CD8-positive, alpha-beta memory T cell (primary cell): ENCODE measurements around the gene SOX30. TPM values are rescaled to one million over a fixed set of nuclear protein-coding genes. Genes with fewer than 3 reads are reported as not detected.
A peak's percentile ranks its signal among the peaks of the same experiment; 100 is the strongest.
"Not testable (repeated sequence)": the region's sequence is repeated elsewhere in the genome, so short reads cannot be mapped to it uniquely, and the experiment has no call there.

Experiments
- CTCF ChIA-PET: fragments of 350-600 bp; sonication (Branson Sonifier 250); formaldehyde crosslinking; loops from one replicate; lab custom pipeline; 2021; ENCODE audit warnings: antibody characterized with exemption; lab: Charles Lee
- POLR2A ChIA-PET: fragments of 350-600 bp; sonication (Branson Sonifier 250); formaldehyde crosslinking; loops from one replicate; lab custom pipeline; 2021; ENCODE audit warnings: antibody characterized with exemption; lab: Charles Lee
- DNase-seq, 5 donors: peaks; one replicate each; pipeline versions ENCODE4 v3.0.0 to v3.0.0-alpha.2; 2020 to 2022; ENCODE audit warnings: mixed read lengths in 1 of 5
- H3K27ac ChIP-seq: one replicate; pipeline ENCODE4 v1.7.0; 2013; ENCODE audit warnings: low read depth, mild to moderate bottlenecking, low read length, moderate library complexity
- H3K27me3 ChIP-seq: 2 replicates; pipeline ENCODE4 v1.7.0; 2013; ENCODE audit warnings: low read length, mild to moderate bottlenecking; ENCODE audit not compliant: insufficient read depth, poor library complexity, severe bottlenecking
- H3K36me3 ChIP-seq: 2 replicates; pipeline ENCODE4 v1.7.0; 2013; ENCODE audit warnings: mild to moderate bottlenecking, low read length, moderate library complexity; ENCODE audit not compliant: insufficient read depth
- H3K4me1 ChIP-seq: 2 replicates; pipeline ENCODE4 v1.7.0; 2013; ENCODE audit warnings: mild to moderate bottlenecking, low read length, moderate library complexity; ENCODE audit not compliant: insufficient read depth
- H3K4me3 ChIP-seq: 2 replicates; pipeline ENCODE4 v1.7.0; 2013; ENCODE audit warnings: mild to moderate bottlenecking, low read length
- H3K9me3 ChIP-seq: 2 replicates; pipeline ENCODE4 v1.7.0; 2013; ENCODE audit warnings: mild to moderate bottlenecking, low read length
- H3K27ac Mint-ChIP-seq, 8 donors: one replicate each; pipeline ENCODE4 v1.8.0; 2020 to 2021; ENCODE audit warnings: mixed read lengths in 8 of 8, mild to moderate bottlenecking in 6 of 8, inconsistent platforms in 3 of 8, moderate library complexity in 3 of 8
- H3K27me3 Mint-ChIP-seq, 2 donors: one replicate each; pipeline ENCODE4 v1.8.0; 2020 to 2021; ENCODE audit warnings: mixed read lengths in 2 of 2, mild to moderate bottlenecking in 1 of 2, moderate library complexity in 1 of 2
- H3K36me3 Mint-ChIP-seq, 3 donors: one replicate each; pipeline ENCODE4 v1.8.0; 2020 to 2021; ENCODE audit warnings: mixed read lengths in 3 of 3, inconsistent platforms in 1 of 3, mild to moderate bottlenecking in 1 of 3
- H3K4me1 Mint-ChIP-seq, 3 donors: one replicate each; pipeline ENCODE4 v1.8.0; 2020 to 2021; ENCODE audit warnings: mixed read lengths in 3 of 3, inconsistent platforms in 1 of 3, mild to moderate bottlenecking in 1 of 3
- H3K4me3 Mint-ChIP-seq, 7 donors: one replicate each; pipeline ENCODE4 v1.8.0; 2020 to 2021; ENCODE audit warnings: mixed read lengths in 7 of 7, mild to moderate bottlenecking in 6 of 7, moderate library complexity in 4 of 7, inconsistent platforms in 2 of 7
- H3K9me3 Mint-ChIP-seq, 5 donors: one replicate each; pipeline ENCODE4 v1.8.0; 2020 to 2022; ENCODE audit warnings: mixed read lengths in 5 of 5, mild to moderate bottlenecking in 3 of 5, moderate library complexity in 2 of 5, inconsistent platforms in 1 of 5
- polyA plus RNA-seq: library from polyadenylated mRNA; unstranded; fragments of 300-500 nt; fragmentation: Illumina TruSeq; gene quantifications from one replicate; pipeline ENCODE4 v1.2.3, GENCODE V29; 2021
- total RNA-seq, 2 experiments: library from RNA; stranded (reverse); gene quantifications; one replicate each; pipeline ENCODE4 v1.2.3, GENCODE V29; 2021

Gene SOX30
- under 1 TPM; 0.09 to 0.11 TPM for total RNA-seq
- polyA plus RNA-seq, result 0.28 TPM

- Mint-ChIP-seq H3K4me3 (peak within 1 kb of the TSS; percentile 76 to 91 (median 81)), H3K4me1 (peaks cover 14 to 17% (median 15%) of the 10 kb centered on the region in 3 donors), H3K36me3 (peaks cover 1 to 8% (median 3%) of the 10 kb centered on the region in 3 donors), H3K9me3 (peaks cover 3 to 11% (median 6%) of the 10 kb centered on the region in 5 donors), H3K27me3 (peaks cover 0 to 6% of the 10 kb centered on the region in 2 donors), H3K27ac (peak within 1 kb of the TSS in 7 of 8 donors; percentile 61 to 89 (median 76))
- Histone ChIP-seq H3K27me3 (no peaks in the 10 kb centered on the region), H3K27ac (no peak within 1 kb of the TSS), H3K4me3 (peak within 1 kb of the TSS; percentile 49), H3K4me1 (peaks cover 10% of the 10 kb centered on the region), H3K9me3 (peaks cover 1% of the 10 kb centered on the region), H3K36me3 (no peaks in the 10 kb centered on the region)
- no peak for DNase-seq
- ChIA-PET POLR2A (no interaction called here), CTCF (interaction anchor here (1.0 to 2.6 kb wide), 6 partner anchors 32 to 220 kb away, joined by 3 to 14 read pairs (median 4); partner anchors contain the start of gene LSM11)
Observed at GRCh38 chr5:157652377-157652692, at the start of gene SOX30. Gene SOX30, minus strand, starts transcription at chr5:157652438. Its CDS starts 360 bp downstream, at chr5:157652078.

GRCh38 chr5:157698674-157699073, 46.4 kb upstream of the SOX30 start:
- H3K36me3 ChIP-seq, H3K4me3 ChIP-seq, H3K36me3 Mint-ChIP-seq, H3K27ac ChIP-seq, H3K27ac Mint-ChIP-seq, H3K9me3 ChIP-seq, POLR2A ChIA-PET, H3K27me3 ChIP-seq, CTCF ChIA-PET, DNase-seq, H3K4me1 Mint-ChIP-seq, H3K27me3 Mint-ChIP-seq, H3K4me3 Mint-ChIP-seq, H3K4me1 ChIP-seq: not testable (repeated sequence)
- peaks cover 5 to 14% (median 7%) of the 10 kb centered on the region in 5 donors for H3K9me3 Mint-ChIP-seq

- H3K4me1 Mint-ChIP-seq, H3K9me3 ChIP-seq, H3K4me1 ChIP-seq, H3K27me3 ChIP-seq, DNase-seq, H3K27ac ChIP-seq, H3K4me3 Mint-ChIP-seq, CTCF ChIA-PET, H3K36me3 ChIP-seq, H3K27ac Mint-ChIP-seq, H3K4me3 ChIP-seq, POLR2A ChIA-PET, H3K36me3 Mint-ChIP-seq: not testable (repeated sequence)
- H3K27me3 Mint-ChIP-seq, result peaks cover 4 to 13% of the 10 kb centered on the region in 2 donors
- H3K9me3 Mint-ChIP-seq, result peaks cover 3 to 14% (median 5%) of the 10 kb centered on the region in 5 donors
Observed at GRCh38 chr5:157696154-157696553, 43.9 kb upstream of the SOX30 start.

- H3K36me3 Mint-ChIP-seq, H3K4me1 Mint-ChIP-seq, H3K4me3 Mint-ChIP-seq, H3K27ac ChIP-seq, POLR2A ChIA-PET, H3K27ac Mint-ChIP-seq, DNase-seq, H3K36me3 ChIP-seq, CTCF ChIA-PET, H3K4me1 ChIP-seq, H3K4me3 ChIP-seq, H3K9me3 ChIP-seq, H3K27me3 ChIP-seq, H3K9me3 Mint-ChIP-seq: not testable (repeated sequence)
- peaks cover 4 to 13% of the 10 kb centered on the region in 2 donors for H3K27me3 Mint-ChIP-seq
Observed at GRCh38 chr5:157693816-157694215, 41.6 kb upstream of the SOX30 start.

- H3K4me1 ChIP-seq, result no peaks in the 10 kb centered on the region
- POLR2A ChIA-PET, result no interaction called here
- no peak overlapping the region for H3K27ac Mint-ChIP-seq
- no peak overlapping the region for H3K4me3 ChIP-seq
- H3K27me3 ChIP-seq, result no peaks in the 10 kb centered on the region
- no peaks in the 10 kb centered on the region for H3K4me1 Mint-ChIP-seq
- no peaks in the 10 kb centered on the region for H3K36me3 ChIP-seq
- no peaks in the 10 kb centered on the region for H3K9me3 ChIP-seq
- no peaks in the 10 kb centered on the region for H3K36me3 Mint-ChIP-seq
- H3K27me3 Mint-ChIP-seq, result peaks cover 0 to 10% of the 10 kb centered on the region in 2 donors
- CTCF ChIA-PET, result interaction anchor here (1.1 to 1.6 kb wide), 2 partner anchors 20 to 40 kb away, joined by 3 read pairs; no protein-coding TSS in a partner anchor
- no peaks in the 10 kb centered on the region for H3K9me3 Mint-ChIP-seq
- H3K27ac ChIP-seq, result no peak overlapping the region
- no peak for DNase-seq
- peak overlapping the region in 1 of 7 donors; percentile 59 for H3K4me3 Mint-ChIP-seq
Observed at GRCh38 chr5:157690690-157691433, 38.6 kb upstream of the SOX30 start.

- H3K27me3 Mint-ChIP-seq, result peaks cover 0 to 7% of the 10 kb centered on the region in 2 donors
- Histone ChIP-seq H3K27me3 (no peaks in the 10 kb centered on the region), H3K4me3 (no peak overlapping the region), H3K36me3 (no peaks in the 10 kb centered on the region), H3K4me1 (no peaks in the 10 kb centered on the region), H3K27ac (no peak overlapping the region), H3K9me3 (no peaks in the 10 kb centered on the region)
- no peaks in the 10 kb centered on the region for H3K4me1 Mint-ChIP-seq
- no peaks in the 10 kb centered on the region for H3K36me3 Mint-ChIP-seq
- DNase-seq, result peak in 3 of 5 donors; percentile 7 to 49 (median 17)
- H3K27ac Mint-ChIP-seq, result no peak overlapping the region
- no peaks in the 10 kb centered on the region for H3K9me3 Mint-ChIP-seq
- peak overlapping the region in 1 of 7 donors; percentile 59 for H3K4me3 Mint-ChIP-seq
- ChIA-PET POLR2A (no interaction called here), CTCF (interaction anchor here (1.1 to 1.6 kb wide), 3 partner anchors 19 to 53 kb away, joined by 3 to 5 read pairs (median 3); partner anchors contain the start of gene LSM11)
Observed at GRCh38 chr5:157689942-157690689, 37.9 kb upstream of the SOX30 start.

- H3K4me3 ChIP-seq, result no peak overlapping the region
- CTCF ChIA-PET, result no interaction called here
- Mint-ChIP-seq H3K27me3 (peaks cover 2 to 5% of the 10 kb centered on the region in 2 donors), H3K36me3 (no peaks in the 10 kb centered on the region), H3K9me3 (no peaks in the 10 kb centered on the region), H3K4me3 (no peak overlapping the region), H3K4me1 (no peaks in the 10 kb centered on the region), H3K27ac (peak overlapping the region in 1 of 8 donors; percentile 58)
- no peak overlapping the region for H3K27ac ChIP-seq
- no peak for DNase-seq
- POLR2A ChIA-PET, result no interaction called here
- H3K4me1 ChIP-seq, result no peaks in the 10 kb centered on the region
- H3K27me3 ChIP-seq, result no peaks in the 10 kb centered on the region
- no peaks in the 10 kb centered on the region for H3K36me3 ChIP-seq
- H3K9me3 ChIP-seq, result no peaks in the 10 kb centered on the region
Observed at GRCh38 chr5:157687198-157687554, 34.9 kb upstream of the SOX30 start.
